HG02938 (cell line): ENCODE data around the gene KATNAL2.
"Not testable (repeated sequence)": the region's sequence is repeated elsewhere in the genome, so short reads cannot be mapped to it uniquely, and the experiment has no call there.

Experiments
- ATAC-seq: cut with Tn5 transposase; IDR thresholded peaks from one replicate; pipeline ENCODE4 v1.9.1; 2021; ENCODE audit warnings: mild to moderate bottlenecking, moderate library complexity; ENCODE audit not compliant: unreplicated experiment

Gene KATNAL2

GRCh38 chr18:47032945-47033344 is 115.5 kb downstream of the KATNAL2 start:
- ATAC-seq: no peak

- not testable (repeated sequence) for ATAC-seq
Observed at GRCh38 chr18:47034591-47034990, 117.2 kb downstream of the KATNAL2 start.

GRCh38 chr18:47035156-47035671 is 117.8 kb downstream of the KATNAL2 start, which contains the start of gene ELOA2:
Gene ELOA2 (minus strand): TSS chr18:47035621. CDS start chr18:47035264, 357 bp downstream.
- ATAC-seq: no peak

GRCh38 chr18:47036298-47036874 is 119.0 kb downstream of the KATNAL2 start:
- no peak for ATAC-seq

- no peak for ATAC-seq
Observed at GRCh38 chr18:47036927-47037578, 119.7 kb downstream of the KATNAL2 start.

- no peak for ATAC-seq
Observed at GRCh38 chr18:47040982-47041381, 123.6 kb downstream of the KATNAL2 start.

- ATAC-seq: no peak
Observed at GRCh38 chr18:47050468-47050867, 133.1 kb downstream of the KATNAL2 start.

GRCh38 chr18:47054369-47054768 is 137.0 kb downstream of the KATNAL2 start:
- no peak for ATAC-seq

- ATAC-seq: no peak
Observed at GRCh38 chr18:47062471-47062870, 145.1 kb downstream of the KATNAL2 start.

- no peak for ATAC-seq
Observed at GRCh38 chr18:47063096-47063495, 145.7 kb downstream of the KATNAL2 start.

- no peak for ATAC-seq
Observed at GRCh38 chr18:47067648-47068047, 150.2 kb downstream of the KATNAL2 start.

- ATAC-seq: no peak
Observed at GRCh38 chr18:47075098-47075883, 157.9 kb downstream of the KATNAL2 start.

GRCh38 chr18:47077111-47077510 is 159.7 kb downstream of the KATNAL2 start:
- ATAC-seq: no peak

- no peak for ATAC-seq
Observed at GRCh38 chr18:47080872-47081271, 163.5 kb downstream of the KATNAL2 start.

GRCh38 chr18:47081578-47081977 is 164.2 kb downstream of the KATNAL2 start:
- no peak for ATAC-seq

- no peak for ATAC-seq
Observed at GRCh38 chr18:47087676-47088075, 170.3 kb downstream of the KATNAL2 start.

GRCh38 chr18:47095810-47096209 is 178.4 kb downstream of the KATNAL2 start:
- no peak for ATAC-seq

GRCh38 chr18:47100212-47100831 is 182.9 kb downstream of the KATNAL2 start:
- ATAC-seq: no peak

GRCh38 chr18:47108373-47108772 is 191.0 kb downstream of the KATNAL2 start:
- ATAC-seq: no peak

- ATAC-seq: no peak
Observed at GRCh38 chr18:47108998-47109405, 191.6 kb downstream of the KATNAL2 start.

GRCh38 chr18:47109720-47110119 is 192.3 kb downstream of the KATNAL2 start:
- ATAC-seq: no peak
